ELR (cell line): ENCODE results near the gene RSPH10B2.
"Not testable (repeated sequence)": the region's sequence is repeated elsewhere in the genome, so short reads cannot be mapped to it uniquely, and the experiment has no call there.

Experiments
- DNase-seq: peaks from one replicate; pipeline ENCODE4 v3.0.0-alpha.2; 2015; ENCODE audit warnings: low read depth

Gene RSPH10B2

GRCh38 chr7:6843092-6843491 is 89.2 kb downstream of the RSPH10B2 start:
- not testable (repeated sequence) for DNase-seq

- not testable (repeated sequence) for DNase-seq
Measured at GRCh38 chr7:6843654-6844053, 89.8 kb downstream of the RSPH10B2 start.

DNA sequence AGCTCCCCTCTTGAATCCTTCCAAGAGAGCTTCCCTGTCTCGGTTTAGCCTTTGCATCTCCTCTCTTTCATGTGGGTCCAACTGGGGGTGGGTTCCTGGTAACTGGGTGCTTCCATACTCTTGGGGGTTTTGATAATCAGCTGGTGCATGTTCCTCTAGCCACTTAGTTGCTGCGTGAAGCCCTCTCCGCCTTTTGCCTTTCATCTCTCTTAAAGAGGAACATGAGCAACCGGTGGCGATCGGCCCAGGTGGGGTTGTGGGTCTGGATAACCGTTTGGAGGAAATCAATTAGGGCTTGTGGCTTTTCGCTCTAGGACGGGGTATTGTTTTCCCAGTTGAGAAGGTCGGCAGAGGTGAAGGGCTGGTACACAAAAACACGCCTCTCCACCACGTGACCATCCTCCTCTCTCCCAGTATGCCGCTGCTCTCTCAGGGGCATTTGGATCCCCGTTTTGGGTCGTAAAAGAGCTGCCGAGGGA is 92.1 kb downstream of the RSPH10B2 start:
- not testable (repeated sequence) for DNase-seq

DNA sequence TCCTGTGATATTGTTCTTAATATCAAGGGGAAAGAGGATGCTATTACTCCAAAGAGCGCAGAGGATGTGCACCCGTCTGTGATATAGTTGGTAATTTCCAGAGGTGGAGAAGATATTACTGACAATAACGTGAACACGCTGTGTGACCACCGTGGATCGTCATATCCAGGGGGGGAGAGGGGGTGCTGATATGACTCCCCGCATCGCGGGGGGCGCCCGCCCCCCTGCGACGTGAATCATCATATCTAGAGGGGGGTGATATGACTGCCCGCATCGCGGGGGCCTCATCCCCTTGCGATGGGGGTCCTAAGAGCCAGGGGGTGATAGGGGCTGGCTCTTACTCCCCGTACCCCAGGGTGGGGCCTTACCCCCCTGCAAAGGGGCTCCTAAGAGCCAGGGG is 93.8 kb downstream of the RSPH10B2 start:
- DNase-seq: not testable (repeated sequence)
